Activated gamma-delta T cell treated with anti-CD3 and anti-CD28 coated beads, Interleukin-2, amount 50 U/mL, for 16 hours (primary cell): ENCODE data around the gene NCOR2.
A peak's percentile ranks its signal among the peaks of the same experiment; 100 is the strongest.

Experiments
- DNase-seq: peaks from one replicate; pipeline ENCODE4 v3.0.0-alpha.2; 2020; ENCODE audit warnings: low read depth

NCOR2 gene

GRCh38 chr12:124577374-124577773, 10.0 kb upstream of the NCOR2 start:
- no peak for DNase-seq

GRCh38 chr12:124576061-124576650, 8.7 kb upstream of the NCOR2 start:
- no peak for DNase-seq

DNA sequence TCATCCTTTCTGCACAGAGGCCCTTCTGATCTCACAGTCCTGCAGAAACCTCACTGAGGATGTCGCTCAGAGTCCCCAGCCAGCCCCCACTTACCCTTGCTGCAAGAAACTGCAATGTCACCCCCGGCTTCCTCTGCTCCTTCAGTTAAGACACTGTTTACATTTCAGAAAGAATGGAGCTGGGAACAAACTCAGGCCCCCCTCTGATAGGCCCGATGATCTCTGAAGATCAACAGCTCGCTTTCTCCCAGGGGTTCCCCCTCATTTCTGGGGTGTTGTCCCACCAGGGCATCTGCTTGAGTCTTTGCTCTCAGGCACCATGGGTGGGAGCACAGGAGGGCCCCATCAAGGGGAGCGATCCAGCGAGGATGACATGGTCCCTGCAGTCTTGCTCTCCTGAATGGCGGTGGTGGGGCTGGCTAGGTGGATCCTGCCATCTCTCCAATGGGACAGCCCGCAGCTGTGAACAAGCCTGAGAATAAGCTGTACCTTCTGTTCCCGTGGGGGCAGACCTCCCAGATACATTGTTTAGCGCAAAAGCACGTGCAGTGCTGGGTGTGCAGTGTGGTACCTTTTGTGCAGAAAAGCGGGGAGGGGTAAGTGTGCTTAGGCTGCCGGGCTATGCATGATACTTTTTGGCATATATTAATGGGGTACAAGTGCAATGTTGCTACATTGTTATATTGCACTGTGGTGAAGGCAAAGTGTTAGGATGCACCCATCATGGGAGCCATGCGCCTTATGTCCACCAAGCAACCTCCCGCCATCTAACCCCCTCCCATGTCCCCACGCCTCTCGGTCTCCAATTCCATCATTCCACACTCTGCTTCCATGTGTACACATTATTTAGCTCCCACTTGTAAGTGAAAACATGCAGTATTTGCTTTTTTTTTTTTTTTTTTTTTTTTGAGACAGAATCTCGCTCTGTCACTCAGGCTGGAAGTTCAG, 6.7 kb upstream of the NCOR2 start:
- DNase-seq, result no peak

DNA sequence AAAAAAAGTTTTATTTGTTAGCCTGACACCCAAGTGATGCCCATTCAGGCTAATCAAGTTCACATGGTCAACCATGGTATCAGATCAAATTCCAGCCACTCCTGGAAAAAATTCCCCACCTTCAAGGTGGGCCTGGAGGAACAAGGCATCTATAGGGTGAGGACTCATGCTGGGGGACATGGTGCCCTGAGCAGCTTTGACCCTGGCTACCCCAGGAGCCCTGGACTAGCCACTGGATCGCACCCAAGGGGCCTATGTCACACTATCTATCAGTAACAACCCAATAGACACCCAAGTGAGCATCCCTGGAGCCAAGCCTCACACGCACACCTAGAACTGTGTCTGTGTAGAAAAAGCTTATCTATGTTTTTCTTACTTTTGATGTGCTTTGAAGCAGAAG, 4.1 kb upstream of the NCOR2 start:
- DNase-seq, result no peak

- no peak for DNase-seq
These were observed 3.4 kb upstream of the NCOR2 start for GRCh38 chr12:124570810-124571209.

DNA sequence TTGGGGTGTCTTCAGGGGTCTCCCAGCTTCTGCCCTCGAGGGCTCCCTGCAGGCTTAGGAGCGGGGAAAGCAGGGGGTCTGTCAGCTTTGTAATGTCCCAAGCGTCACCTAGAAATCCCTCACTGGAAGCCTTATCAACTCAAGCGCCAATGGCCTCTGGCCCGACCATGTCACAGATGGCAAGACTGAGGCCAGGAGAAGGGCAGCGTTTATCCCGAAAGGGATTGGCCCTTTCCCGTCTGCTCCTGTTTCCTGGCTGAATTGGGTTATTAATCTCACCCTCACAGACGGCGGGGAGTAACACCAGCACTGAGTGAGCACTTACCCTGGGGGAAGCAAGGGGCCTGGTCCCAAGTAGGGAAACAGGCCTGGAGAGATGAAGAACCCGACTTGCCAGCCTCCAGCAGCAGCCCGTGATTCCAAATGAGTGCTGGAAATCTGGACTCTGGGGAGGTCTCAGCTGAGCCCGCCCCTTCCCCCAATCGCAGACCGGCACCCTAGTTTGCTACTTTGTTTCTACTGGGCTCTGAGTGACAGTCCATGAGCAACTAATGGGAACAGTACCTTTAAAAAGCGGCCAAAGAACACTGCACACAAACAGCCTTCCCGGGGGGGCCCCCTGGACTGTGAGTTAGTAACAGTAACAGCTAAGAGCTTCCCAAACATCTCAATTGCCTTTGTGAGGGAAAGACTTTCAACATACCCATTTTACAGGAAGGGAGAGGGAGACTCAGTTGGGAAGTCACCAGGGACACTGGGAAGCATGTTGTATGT, 2.1 kb upstream of the NCOR2 start:
- no peak for DNase-seq

DNA sequence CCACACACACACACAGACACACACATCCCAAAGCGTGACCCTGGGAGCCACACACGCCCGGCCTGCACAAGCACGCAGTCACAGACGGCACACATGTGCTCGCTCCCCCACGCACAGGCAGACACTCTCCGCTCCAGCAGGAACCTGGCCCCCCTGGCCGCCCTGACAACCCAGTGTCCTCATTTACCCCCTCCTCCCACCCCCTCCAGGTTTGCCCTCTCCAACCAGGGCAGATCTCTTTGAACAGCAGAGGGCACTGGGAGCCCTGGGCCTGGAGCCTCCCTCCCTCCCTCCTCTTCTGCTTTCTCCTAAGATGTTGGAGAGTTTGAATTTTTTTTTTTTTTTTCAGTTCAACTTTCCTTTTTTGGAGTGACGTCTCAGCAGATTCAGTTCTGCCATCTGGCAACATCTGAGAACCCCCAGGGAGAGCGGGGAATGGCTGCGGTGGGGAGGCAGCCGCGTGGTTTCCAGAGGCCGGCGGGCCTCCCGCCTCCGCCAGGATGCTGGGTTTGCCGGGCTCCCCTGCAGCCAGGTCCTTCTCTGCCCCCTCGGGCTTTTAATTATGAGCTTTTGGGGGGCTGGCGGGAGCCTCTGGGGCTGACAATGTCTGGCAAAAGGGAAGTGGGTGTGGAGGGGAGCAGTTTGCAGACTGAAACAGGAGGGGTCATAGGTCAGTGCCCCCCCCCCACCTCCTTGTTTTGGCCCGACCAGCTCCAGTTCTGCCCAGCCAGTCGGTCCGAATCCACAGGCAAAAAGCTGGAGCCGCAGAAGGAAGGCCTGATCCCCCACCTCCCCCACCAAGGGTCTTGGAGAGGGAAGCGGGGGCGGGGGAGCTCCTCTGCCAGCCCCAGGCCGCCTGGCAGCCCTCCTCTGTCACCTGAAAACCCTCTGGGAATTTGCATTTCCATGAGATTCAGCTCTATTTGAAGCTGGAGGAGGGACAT, 1.3 kb upstream of the NCOR2 start:
- no peak for DNase-seq

DNA sequence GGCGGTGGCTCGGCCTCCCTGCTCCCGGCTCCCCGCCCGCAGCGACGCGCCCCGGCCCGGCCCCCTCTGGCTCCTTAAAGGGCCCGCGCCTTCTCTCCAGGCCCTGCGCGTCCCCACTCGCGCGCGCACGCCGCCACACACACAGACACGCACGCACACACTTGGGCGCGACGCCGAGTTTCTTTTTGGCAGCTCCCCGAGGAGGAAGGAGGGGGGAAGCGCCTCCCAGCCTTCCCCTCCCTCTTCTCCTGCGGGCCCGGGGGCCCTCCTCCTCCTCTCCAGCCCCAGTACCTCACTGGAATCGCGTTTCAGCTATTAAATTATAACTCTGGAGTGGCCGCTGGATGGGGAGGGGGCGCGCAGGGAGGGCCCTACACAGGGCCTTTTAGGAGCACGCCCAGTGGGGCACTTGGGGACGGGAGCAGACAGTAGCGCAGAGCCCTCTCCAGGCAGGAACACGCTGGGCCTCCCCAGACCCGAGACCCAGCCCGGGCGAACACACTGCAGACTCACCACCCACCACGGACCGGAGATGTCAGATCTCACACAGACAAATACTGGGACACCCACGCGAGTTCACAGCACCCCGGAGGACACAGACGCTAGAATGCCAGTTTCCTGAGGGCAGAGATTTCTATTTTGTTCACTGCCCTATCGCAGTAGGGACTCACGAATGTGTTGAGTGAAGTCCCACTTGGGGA, 411 bp upstream of the NCOR2 start:
- DNase-seq, result peak; percentile 60

DNA sequence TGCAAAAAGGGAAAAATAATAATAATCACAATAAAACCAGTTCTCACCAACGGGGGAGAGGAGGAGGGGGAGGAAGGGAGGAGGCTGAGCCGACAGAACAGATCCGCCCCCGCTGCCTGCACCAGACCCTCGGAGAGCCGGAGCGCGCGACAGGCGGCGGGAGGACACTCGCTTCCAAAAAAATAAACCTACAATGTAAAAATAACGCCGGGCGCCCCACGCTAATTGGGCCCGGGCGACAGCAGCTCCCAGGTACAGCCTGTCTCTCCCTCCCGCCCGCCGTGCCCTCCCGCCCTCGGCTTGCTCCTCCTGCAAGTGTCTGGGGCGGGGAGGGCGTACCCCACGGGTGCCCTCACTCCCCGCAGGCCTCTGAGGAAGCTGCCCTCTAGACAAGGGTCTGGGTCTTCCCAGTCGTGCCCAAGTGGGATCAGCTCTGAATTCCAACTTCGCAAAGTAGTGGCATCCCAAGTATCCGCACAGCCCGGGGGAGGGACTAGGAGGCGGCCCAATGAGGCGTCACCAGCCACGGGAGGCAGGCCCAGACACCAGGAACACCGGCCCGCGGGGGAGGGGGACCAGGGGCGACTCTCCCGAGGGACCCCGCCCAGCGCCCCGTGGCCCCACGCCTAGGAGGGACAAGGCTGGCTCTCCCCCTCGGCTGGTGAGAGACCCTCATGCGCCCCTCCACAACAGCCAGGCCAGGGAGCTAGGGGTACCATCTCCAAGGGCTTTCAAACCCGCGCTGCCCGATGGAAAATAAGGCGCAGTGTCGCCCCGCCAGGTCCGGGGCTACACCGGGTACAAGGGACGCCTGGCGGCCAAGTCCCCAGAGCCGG, 1.0 kb downstream of the NCOR2 start:
- DNase-seq, result no peak

- DNase-seq, result no peak
These were observed 1.7 kb downstream of the NCOR2 start for GRCh38 chr12:124565656-124566160.

DNA sequence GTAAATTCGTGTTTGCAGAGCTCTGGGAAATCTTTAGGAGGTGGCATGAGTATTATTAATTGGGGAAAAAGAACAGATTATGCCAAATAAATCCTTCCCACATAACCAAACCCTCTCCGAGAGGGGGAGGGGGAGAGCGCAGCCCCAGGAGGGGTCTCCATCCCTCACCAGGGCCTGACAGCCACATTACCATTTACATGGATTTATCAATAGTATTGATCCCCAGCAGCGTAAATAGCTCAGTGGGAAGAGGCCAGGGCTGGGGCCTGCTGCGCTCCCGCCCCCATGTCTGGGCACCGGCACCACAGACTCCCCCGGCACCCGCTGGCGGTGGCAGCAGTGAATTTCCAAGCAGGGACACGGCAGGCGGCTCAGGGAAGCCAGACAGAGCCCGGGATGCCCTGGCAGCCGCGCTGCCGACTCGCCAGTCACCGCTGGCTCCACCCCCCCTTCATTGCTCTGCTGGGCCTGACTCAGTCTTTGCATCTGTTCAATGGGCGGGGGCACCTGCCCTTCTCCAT, 2.4 kb downstream of the NCOR2 start:
- DNase-seq, result no peak

DNA sequence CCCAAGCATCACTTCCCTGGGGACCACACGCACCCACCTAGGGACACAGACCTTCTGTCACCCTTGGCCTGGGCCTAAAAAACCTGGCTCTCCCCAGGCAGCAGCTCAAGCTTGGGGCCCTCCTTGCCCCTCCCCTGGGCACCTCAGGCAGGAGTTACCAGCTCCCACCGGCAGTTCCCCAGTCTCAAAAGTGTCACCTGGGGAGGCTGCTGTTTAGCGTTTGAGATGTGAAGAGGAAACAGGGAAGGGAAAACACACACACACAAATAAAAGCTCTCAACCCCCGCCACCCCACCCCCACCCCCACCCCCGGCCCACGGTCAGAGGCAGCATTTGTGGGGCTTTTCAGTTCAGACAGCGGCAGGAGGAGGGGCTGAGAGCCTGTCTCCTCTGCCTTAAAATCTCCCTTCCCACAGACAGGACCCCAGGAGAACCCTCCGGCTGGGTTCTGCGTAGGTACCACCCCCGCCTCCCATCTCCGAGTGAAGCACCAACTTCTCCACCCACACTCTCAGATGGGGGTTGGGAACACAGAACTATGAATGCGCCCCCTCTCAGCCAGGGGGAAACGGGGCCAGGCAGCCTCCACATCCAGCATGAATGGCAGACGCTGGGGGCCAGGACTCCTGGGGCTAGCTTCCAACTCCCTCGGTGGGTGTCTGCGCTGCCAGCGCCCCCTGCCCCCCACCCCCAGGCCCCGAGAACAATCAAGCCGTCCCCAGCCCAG, 3.0 kb downstream of the NCOR2 start:
- DNase-seq, result no peak

DNA sequence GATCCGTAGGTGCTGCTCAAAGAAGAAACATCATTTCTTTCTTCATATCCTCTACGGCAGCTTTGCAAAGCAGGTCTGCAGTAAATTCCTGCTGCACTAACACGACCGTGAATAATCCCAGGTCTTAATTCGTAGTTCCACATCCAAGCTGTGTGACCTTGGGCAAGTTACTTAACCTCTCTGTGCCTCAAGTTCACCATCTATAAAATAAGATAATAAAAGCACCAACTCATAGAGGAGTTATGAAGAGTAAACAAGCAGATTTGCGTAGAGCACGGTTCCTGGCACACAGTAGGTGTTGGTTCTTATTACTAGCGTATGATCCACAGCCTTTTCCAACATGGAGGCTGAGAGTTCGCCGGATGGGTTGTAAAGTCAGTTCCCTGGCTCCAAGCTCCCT, 3.6 kb downstream of the NCOR2 start:
- no peak for DNase-seq

DNA sequence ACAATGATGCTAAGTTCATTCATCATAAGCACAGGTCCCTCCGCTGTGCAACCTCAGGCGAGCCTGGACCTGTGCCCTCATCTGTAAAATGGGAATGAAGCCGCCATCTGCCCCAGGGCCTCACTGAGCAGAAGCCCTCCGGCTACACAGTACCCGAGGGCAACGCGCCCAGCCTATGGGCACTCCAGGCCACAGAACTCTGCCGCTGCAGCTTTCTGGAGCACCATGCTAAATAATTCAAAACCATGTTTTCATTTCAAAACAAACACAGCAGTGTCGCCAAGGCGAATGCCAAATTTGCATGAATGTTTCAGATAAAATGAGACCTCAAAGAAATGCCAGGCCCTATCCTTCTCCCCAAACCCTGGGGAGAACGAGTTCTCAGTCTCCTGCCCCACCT, 4.0 kb downstream of the NCOR2 start:
- DNase-seq, result no peak

DNA sequence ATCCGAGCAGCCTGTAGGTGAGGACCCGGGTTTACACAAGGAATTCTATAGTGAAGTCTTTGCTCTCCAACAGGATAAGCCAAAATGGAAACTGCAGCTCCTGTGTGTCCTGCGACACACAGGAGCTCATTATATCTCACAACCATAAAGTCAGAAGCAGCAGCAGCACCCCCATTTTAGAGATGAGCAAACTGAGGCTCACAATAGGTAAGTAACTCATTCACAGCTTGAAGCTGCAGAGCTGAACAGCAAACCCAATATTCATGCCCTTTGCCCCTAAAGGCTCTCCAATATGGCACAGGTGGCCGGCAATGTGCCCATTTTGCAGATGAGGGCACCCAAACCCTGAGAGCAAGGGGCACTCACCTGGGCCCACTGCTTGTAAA, 4.6 kb downstream of the NCOR2 start:
- DNase-seq, result no peak

- no peak for DNase-seq
These were observed 5.2 kb downstream of the NCOR2 start for GRCh38 chr12:124562018-124562795.

GRCh38 chr12:124561231-124561630, 6.2 kb downstream of the NCOR2 start:
- no peak for DNase-seq
